OCI-LY3 (cell line): ENCODE measurements around the gene COA8.

Source experiments
- CTCF ChIP-seq: fragments of 200-600, 300-600 bp; sonication (generic); IDR thresholded peaks from 2 replicates; pipeline ENCODE4 v1.5.1; 2014; ENCODE audit warnings: antibody characterized with exemption, low read length, low read depth
- EZH2phosphoT487 ChIP-seq: fragments of 200-600 bp; shearing (Covaris generic); IDR thresholded peaks from 2 replicates; pipeline ENCODE4 v1.6.1; 2018; ENCODE audit warnings: antibody characterized with exemption, mixed run types, low read depth

- TF ChIP-seq CTCF (peak; percentile 43), EZH2phosphoT487 (no peak)
These were observed 44.4 kb downstream of the COA8 start for GRCh38 chr14:103606963-103607668.
